ENCODE data around the gene HP.
A peak's percentile ranks its signal among the peaks of the same experiment; 100 is the strongest.
"Not testable (repeated sequence)": the region's sequence is repeated elsewhere in the genome, so short reads cannot be mapped to it uniquely, and the experiment has no call there.

HP gene

DNA sequence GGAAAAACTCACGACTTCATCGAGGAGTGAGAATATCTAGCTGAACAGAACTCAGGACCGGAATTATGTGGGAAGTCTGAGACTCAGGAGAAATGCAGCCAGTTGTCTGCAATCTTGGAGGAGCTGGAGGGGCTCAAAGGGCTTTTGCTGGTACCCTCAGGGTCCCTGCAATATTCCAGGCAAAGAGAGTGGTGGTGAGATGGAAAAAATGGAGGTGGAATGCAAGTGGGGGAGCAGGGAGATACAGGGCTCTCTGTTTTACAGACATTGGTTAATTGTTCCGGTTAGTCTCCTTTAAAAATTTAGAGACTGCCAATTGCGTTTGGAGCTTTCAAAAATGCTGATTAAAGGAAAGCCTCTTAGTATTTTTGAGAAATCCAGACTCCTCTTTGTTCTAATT, 18.2 kb upstream of the HP start:
- no peak for DNase-seq
- intact Hi-C loops (cut with DNase I), result no loop called here

DNA sequence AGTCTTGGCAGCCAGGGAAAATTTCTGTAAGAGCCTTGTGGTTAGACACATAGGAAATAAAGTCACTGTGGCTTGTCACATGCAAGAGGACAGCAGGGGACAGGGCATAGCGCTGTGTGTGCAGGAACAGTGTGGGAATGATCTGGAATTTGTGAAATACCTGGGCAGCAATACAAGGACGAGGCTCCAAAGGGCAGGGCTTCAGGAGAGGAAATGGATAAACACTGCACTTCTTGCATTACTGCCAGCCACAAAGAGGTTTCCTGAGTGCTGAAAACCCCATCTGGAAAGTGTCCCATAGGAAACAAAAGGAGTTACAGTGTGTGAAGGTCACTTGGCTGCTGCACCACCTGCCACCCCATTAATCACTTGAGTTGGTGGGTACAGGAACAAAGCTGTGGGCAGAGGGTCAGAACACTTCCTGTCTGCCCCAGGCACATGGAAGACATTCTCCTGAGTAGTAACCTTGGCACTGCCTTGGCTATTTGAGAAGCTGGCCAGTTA, 12.1 kb upstream of the HP start:
- intact Hi-C loops (cut with DNase I), result no loop called here
- peak in 1 of 10 donors; percentile 65 for DNase-seq

DNA sequence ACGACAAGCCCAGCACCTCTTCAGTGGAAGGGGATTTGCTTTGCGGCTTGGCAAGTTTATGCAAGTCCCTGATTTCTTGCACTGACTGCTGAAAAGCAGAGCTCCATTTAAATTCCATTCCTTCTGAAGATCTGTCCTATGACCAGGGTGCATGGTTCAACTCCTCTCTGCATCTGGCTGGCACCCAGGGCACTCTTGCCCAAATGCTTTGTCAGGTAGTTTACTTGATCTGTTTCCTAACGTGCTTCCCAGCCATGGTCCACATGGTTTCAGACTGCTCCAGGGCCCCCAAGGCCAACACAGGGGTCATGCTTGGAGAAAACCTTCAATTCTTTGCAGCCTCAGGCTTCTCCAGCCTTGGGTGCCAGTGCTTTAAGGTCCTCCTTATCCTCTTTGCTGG, 11.2 kb upstream of the HP start:
- DNase-seq, result peak in 1 of 10 donors; percentile 42
- intact Hi-C loops (cut with DNase I), result no loop called here

DNA sequence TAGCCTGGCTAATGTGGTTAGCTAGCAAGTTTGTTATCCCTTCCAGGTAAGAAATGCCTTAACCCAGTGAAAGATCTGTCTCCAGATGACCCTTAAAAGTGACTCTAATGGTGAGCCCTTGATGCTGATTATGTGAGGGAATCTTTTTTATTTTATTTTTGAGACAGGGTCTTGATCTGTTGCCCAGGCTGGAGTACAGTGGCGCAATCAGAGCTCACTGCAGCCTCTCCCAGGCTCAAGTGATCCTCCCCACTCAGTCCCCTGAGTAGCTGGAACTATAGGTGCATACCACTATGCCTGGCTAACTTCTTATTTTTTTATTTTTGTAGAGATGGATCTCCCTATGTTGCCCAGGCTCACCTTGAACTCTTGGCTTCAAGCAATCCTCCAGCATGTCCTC, 10.8 kb upstream of the HP start:
- no peak for DNase-seq
- intact Hi-C loops (cut with DNase I), result no loop called here

DNA sequence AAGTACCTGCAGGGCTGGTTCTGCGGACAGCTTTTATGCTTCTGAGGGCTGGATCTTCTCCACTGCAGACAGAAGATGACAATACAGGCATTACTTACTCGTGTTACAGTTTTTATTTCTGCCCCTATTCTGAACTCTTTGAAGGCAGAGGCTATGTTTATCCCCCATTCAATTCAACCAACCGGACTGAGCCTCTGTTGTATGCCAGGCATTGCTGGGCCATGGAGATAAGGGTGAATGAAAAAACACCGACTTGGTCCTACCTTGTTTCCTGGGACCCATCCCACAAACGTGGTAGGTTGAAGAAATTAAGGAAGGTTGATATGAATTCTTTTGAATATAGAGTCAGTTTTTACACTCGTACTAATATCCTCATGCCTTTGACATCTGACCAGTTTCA, 10.0 kb upstream of the HP start:
- intact Hi-C loops (cut with DNase I), result no loop called here
- no peak for DNase-seq

DNA sequence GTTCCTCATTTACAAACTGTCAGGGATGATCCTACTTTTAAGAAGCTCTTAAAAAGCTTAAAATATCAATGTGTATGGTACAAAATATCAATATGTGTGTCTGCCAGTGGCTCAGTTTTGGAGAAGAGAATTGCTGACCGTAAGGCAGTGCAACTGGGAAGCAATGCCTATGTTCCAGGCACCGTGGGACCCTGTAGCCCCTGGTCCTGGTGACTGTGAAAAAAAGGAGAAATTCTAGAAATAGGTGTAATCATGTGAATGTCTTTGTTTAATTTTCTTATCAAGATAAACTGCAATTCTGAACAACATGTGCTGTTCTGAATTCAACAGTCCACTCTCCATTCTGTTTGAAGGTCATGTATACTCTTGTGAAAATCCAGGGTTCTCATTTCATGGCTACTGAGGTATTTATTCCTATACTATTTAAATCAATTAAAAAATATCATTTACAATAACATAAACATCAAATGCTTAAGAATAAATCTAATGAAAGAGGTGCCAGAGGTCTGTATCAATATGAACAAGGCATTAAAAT, 9.4 kb upstream of the HP start:
- DNase-seq, result peak in 1 of 10 donors; percentile 24
- intact Hi-C loops (cut with DNase I), result no loop called here

DNA sequence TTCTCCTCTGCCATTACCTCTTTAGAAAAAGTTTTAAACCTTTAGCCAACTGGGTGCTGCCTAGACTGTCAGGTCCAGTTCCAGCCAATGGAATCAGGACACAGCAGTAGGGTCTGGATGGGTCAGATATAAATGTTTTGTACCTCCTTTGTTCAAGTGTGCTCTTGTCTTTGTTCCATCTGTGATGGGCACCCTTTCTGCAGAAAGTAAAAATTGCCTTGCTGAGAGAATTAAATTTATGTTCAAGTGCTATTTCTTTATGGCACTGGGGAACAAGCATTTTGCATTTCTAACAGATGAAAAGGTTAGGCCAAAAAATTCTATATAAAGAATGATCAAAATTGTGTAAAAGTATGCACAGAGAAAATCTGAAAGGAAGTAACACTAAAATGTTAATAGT, 5.2 kb upstream of the HP start:
- intact Hi-C loops (cut with DNase I), result no loop called here
- DNase-seq, result no peak

DNA sequence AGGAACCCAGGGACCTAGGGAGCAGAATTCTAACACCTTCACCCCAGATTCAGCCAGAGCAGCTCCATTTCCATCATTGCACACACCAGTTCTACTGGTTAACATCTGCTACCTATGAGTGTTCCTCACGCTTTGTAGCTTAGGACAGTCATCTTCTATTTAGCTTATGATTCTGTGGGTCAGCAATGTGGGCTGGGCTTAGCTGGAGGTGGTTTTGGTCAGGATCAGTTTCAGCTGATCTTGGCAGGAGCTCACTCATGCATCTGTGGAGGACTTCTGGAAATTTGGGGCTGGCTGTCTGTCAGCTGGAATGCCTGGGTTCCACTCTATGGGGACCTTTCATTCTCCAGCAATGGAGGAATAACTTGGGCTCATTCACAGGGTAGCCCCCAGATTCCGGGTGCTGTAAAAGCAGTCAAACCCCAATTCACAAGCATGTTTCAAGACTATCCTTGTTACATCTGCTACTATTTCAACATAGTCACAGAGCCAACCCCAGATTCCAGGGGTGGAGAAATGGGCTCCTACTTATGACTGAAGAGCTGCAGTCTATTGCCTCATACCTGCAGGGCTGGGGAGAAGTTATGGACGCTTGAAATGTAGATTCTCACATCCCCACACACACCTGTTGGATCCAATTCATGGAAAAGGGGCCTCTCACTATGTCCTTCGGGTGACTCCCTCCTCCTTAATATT, 3.4 kb upstream of the HP start:
- peak in 1 of 10 donors; percentile 17 for DNase-seq
- intact Hi-C loops (cut with DNase I), result no loop called here

DNA sequence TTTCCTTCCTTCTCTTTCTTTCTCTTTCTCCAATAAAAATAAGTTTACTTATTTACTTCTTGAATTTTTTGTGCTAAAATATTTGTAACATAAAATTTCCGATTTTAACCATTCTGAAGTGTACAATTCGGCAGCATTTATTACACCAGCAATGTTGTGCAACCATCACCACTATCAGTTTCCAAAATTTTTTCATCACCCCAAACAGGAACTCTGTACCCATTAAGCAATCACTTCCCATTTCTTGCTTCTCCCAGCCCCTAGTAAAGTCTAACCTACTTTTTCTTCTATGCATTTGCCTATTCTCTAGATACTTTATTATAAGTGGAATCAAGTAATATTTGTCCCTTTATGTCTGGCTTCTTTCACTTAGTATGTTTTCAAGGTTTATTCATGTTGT, 2.5 kb upstream of the HP start:
- DNase-seq, result no peak
- intact Hi-C loops (cut with DNase I), result no loop called here

DNA sequence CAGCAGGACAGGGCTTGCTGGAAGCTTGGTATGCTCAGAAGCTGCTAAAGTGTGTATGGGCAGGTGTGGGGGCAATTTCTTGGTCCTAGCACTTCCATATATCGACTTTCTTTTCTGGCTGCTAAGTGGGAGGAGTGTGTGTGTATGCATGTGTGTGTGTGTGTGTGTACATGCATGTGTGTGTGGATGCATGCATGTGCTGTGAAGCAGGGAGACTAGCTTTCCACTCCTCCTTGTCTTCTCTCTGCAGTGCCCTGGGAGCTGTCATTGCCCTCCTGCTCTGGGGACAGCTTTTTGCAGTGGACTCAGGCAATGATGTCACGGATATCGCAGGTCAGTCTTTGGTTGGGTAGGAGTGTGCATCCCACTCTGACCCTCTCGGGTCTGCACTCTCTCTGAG, 1.6 kb downstream of the HP start:
- DNase-seq, result no peak
- intact Hi-C loops (cut with DNase I), result no loop called here

DNA sequence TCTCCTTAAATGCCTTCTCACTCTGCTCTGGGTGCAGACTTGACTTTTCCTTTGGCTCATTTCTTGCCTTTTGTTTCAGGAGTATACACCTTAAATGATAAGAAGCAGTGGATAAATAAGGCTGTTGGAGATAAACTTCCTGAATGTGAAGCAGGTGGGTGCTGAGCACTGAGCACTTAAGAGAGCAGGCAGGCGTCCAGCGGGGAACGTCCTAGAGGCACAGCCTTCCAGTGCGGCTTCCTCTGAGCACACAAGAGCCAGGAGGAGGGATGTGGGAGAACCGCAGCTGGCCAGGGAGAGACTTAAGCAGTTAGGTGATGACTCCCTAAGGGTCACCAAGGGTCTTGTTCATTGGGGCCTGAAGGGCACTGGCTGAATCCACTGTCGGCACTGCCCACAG, 3.0 kb downstream of the HP start:
- intact Hi-C loops (cut with DNase I); DNase-seq: not testable (repeated sequence)

DNA sequence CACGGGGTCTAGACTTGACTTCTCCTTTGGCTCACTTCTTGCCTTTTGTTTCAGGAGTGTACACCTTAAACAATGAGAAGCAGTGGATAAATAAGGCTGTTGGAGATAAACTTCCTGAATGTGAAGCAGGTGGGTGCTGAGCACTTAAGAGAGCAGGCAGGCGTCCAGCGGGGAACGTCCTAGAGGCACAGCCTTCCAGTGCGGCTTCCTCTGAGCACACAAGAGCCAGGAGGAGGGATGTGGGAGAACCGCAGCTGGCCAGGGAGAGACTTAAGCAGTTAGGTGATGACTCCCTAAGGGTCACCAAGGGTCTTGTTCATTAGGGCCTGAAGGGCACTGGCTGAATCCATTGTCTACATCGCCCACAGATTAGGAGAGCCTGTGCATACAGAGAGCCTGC, 4.8 kb downstream of the HP start:
- DNase-seq; intact Hi-C loops (cut with DNase I): not testable (repeated sequence)

DNA sequence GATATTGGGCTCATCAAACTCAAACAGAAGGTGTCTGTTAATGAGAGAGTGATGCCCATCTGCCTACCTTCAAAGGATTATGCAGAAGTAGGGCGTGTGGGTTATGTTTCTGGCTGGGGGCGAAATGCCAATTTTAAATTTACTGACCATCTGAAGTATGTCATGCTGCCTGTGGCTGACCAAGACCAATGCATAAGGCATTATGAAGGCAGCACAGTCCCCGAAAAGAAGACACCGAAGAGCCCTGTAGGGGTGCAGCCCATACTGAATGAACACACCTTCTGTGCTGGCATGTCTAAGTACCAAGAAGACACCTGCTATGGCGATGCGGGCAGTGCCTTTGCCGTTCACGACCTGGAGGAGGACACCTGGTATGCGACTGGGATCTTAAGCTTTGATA, 6.1 kb downstream of the HP start:
- no peak for DNase-seq
- intact Hi-C loops (cut with DNase I), result no loop called here

DNA sequence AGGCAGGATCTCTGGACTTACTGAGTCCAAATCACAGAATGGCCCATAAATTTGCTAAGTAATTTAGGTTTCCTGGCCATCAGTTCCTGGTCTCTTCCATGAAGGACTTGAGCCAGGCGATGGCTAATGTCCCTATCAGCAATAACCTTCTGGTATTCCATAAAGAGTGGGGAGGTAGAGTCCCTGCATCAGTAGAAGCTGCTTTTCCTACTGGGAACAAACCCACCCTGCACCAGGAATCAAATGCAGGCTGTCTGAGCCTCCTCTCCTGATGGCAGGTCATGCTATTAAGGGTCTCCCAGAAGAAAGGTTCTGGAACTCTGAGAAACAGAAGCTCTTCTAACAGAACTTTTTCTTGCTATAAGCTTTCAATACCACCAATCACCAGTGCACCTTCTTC, 7.3 kb downstream of the HP start:
- intact Hi-C loops (cut with DNase I), result no loop called here
- DNase-seq, result no peak

DNA sequence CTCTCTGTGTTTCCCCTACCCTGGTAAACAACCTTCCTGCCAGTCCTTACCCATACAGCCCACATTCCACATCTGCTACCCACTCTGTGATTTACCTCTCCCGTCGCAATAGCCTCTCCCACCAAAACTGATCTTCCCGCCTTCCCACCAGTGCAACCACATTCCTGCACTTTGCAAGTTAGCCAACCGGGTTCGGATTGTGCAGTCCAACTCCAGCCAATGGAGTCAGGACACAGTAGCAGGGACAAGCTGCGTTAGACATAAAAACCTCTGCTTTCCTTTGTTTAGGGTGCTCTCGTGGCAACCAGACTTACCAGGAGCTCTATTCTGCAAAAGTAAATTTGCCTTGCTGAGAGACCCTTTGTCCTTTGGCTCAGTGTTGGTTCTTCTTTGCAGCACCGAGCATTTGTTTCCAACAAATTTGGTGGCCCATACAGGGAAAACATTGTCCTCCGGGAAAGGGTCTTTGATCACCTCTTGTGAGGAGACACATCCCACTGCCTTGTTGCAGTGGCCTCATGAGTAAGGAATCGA, 10.1 kb downstream of the HP start:
- intact Hi-C loops (cut with DNase I), result no loop called here
- no peak for DNase-seq

DNA sequence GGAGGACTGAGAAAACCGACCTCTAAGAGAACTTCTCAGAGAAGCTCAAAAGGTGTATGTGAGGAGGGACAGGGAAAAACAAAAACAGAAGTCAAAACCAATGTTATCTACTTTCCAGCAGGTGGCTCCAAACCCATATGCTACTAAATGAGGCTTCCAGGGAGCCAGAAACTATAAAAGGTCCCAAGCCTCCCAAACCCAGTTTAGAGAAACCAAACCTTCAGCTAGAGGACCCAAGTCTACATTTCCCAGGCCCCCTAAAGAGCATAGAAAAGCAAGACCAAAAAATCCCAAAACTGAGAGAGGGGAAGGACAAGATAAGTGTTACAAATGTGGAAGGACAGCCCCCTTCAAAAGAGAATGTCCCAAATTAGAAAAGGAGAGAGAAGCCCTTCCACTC, 12.4 kb downstream of the HP start:
- intact Hi-C loops (cut with DNase I), result loop anchor here (1.0 kb wide), 1 partner anchor 33 kb away; no protein-coding TSS in a partner anchor
- no peak for DNase-seq

DNA sequence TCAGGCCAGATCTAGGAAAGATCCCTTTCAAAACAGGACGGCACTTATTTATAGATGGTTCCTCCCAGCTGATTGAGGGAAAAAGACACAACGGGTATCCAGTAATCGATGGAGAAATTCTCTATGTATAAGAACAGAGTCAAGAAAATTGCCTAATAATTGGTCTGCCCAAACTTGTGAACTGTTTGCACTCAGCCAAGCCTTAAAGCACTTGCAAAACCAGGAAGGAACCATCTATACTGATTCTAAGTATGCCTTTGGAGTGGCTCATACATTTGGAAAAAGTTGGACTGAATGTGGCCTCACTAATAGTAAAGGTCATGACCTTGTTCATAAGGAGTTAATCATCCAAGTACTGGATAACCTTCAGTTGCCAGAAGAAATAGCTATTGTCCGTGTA, 14.6 kb downstream of the HP start:
- intact Hi-C loops (cut with DNase I), result no loop called here
- DNase-seq, result no peak

DNA sequence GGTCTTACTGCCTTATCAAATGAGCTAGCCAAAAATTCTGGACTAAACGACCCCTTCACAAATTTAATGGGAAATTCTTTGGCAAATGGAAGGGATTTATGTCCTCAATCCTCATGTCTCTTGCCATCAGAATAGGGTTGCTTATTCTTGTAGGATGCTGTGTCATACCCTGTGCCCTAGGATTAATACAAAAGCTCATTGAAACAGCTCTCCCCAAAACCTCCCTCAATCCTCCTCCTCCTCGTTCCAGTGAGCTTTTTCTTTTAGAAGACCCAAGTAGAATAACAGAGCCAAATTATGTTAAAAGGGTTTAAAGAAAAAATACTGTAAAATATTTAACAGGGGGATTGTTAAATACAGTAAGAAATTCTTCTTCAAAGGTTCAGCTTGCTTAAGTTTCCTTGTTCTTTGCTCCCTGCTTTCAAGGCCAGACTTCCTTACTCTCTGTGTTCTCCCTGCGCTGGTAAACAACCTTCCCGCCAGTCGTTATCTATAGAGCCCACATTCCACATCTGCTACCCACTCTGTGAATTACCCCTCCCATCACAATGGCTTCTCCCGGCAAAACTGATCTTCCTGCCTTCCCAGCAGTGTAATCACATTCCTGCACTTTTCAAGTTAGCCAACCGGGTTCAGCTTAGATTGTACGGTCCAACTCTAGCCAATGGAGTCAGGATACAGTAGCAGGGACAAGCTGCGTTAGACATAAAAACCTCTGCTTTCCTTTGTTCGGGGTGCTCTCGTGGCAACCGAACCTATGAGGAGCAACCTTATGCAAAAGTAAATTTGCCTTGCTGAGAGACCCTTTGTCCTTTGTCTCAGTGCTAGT, 18.4 kb downstream of the HP start:
- DNase-seq, result peak in 2 of 10 donors; percentile 12 to 18
- intact Hi-C loops (cut with DNase I), result no loop called here

DNA sequence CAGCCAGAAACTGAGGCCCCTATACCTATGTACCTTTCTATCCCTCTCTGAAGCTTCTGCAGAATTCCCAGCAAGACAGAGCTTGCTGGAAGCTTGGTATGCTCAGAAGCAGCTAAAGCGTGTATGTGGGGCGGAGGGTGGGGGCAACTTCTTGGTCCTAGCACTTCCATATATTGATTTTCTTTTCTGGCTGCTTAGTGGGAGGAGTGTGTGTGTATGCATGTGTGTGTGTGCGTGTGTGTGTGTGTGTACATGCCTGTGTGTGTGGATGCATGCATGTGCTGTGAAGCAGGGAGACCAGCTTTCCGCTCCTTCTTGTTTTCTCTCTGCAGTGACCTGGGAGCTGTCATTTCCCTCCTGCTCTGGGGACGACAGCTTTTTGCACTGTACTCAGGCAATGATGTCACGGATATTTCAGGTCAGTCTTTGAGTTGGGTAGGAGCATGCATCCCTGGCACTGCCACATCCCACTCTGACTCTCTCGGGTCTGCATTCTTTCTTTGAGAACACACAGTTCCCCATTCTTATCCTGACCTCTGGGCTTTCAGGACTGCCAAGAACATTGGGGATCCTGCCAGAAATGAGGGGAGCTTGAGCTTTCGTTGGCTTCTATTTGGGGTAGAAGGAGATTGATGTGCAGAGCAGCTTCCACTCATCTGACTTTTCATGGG, 19.4 kb downstream of the HP start:
- DNase-seq, result peak in 4 of 10 donors; percentile 3 to 30 (median 16)
- intact Hi-C loops (cut with DNase I), result no loop called here

DNA sequence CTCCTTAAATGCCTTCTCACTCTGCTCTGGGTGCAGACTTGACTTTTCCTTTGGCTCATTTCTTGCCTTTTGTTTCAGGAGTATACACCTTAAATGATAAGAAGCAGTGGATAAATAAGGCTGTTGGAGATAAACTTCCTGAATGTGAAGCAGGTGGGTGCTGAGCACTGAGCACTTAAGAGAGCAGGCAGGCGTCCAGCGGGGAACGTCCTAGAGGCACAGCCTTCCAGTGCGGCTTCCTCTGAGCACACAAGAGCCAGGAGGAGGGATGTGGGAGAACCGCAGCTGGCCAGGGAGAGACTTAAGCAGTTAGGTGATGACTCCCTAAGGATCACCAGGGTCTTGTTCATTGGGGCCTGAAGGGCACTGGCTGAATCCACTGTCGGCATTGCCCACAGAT, 20.8 kb downstream of the HP start:
- intact Hi-C loops (cut with DNase I); DNase-seq: not testable (repeated sequence)
